SK-N-MC (cell line): ENCODE data around the gene PHYH.
A peak's percentile ranks its signal among the peaks of the same experiment; 100 is the strongest.
"Not testable (repeated sequence)": the region's sequence is repeated elsewhere in the genome, so short reads cannot be mapped to it uniquely, and the experiment has no call there.

Experiments
- DNase-seq: peaks from one replicate; pipeline ENCODE4 v3.0.0-alpha.2; 2011; ENCODE audit warnings: low read depth, low spot score
- H3K27ac ChIP-seq: fragments of 200-600 bp; sonication (generic); 2 replicates; pipeline ENCODE4 v1.5.1; 2016; ENCODE audit warnings: mixed run types
- H3K36me3 ChIP-seq: fragments of 200-600 bp; sonication (generic); 2 replicates; pipeline ENCODE4 v1.6.1; 2017; ENCODE audit warnings: antibody characterized with exemption, low read length, mixed read lengths; ENCODE audit not compliant: insufficient read depth
- H3K4me3 ChIP-seq: fragments of 200-600 bp; sonication (generic); 2 replicates; pipeline ENCODE4 v1.5.1; 2016
- H3K9ac ChIP-seq: fragments of 200-600 bp; sonication (generic); 2 replicates; pipeline ENCODE4 v1.8.0; 2017; ENCODE audit warnings: mixed run types, mixed read lengths; ENCODE audit not compliant: insufficient read length
- H3K9me3 ChIP-seq: fragments of 200-600 bp; sonication (generic); 2 replicates; pipeline ENCODE4 v1.6.1; 2017; ENCODE audit warnings: low read depth, mild to moderate bottlenecking, antibody characterized with exemption, low read length, moderate library complexity, mixed read lengths
- EZH2 ChIP-seq: fragments of 200-600 bp; sonication (generic); IDR thresholded peaks from one replicate; pipeline ENCODE4 v1.6.1; 2017; ENCODE audit warnings: antibody characterized with exemption
- FOXP2 ChIP-seq: optimal IDR thresholded peaks from 2 replicates; pipeline ENCODE3; 2011; ENCODE audit warnings: mild to moderate bottlenecking, moderate library complexity; ENCODE audit not compliant: insufficient read depth; ENCODE audit errors: extremely low read length, control extremely low read depth
- POLR2AphosphoS5 ChIP-seq: IDR thresholded peaks from 2 replicates; pipeline ENCODE4 v1.6.1; 2012; ENCODE audit warnings: mild to moderate bottlenecking, low read depth, low read length, borderline replicate concordance

Gene PHYH

GRCh38 chr10:13338390-13339110, 38.7 kb upstream of the PHYH start:
- TF ChIP-seq EZH2 (no peak), POLR2AphosphoS5 (no peak; the same call in 1 of the 2 replicates), FOXP2 (no peak)
- Histone ChIP-seq H3K36me3 (peaks cover 7% of the 10 kb centered on the region; the same call in 1 of the 2 replicates), H3K9ac (no peak overlapping the region), H3K27ac (peak overlapping the region; percentile 64), H3K4me3 (peak overlapping the region; percentile 60), H3K9me3 (no peaks in the 10 kb centered on the region)
- peak; percentile 68 for DNase-seq

- no peak overlapping the region for H3K27ac ChIP-seq
- H3K9me3 ChIP-seq: no peaks in the 10 kb centered on the region
- no peak overlapping the region for H3K9ac ChIP-seq
- H3K4me3 ChIP-seq: no peak overlapping the region
- no peak for DNase-seq
- peaks cover 7% of the 10 kb centered on the region; the same call in 1 of the 2 replicates for H3K36me3 ChIP-seq
- no peak for TF ChIP-seq EZH2
- TF ChIP-seq POLR2AphosphoS5: no peak
- no peak for TF ChIP-seq FOXP2
Observed at GRCh38 chr10:13337827-13338196, 37.9 kb upstream of the PHYH start.

GRCh38 chr10:13337128-13337826, 37.4 kb upstream of the PHYH start:
- no peak for DNase-seq

GRCh38 chr10:13335881-13336280, 36.0 kb upstream of the PHYH start:
- TF ChIP-seq FOXP2: no peak
- no peak for TF ChIP-seq EZH2
- TF ChIP-seq POLR2AphosphoS5: no peak
- no peaks in the 10 kb centered on the region for H3K9me3 ChIP-seq
- H3K27ac ChIP-seq: no peak overlapping the region
- no peak for DNase-seq
- no peak overlapping the region for H3K9ac ChIP-seq
- no peak overlapping the region for H3K4me3 ChIP-seq
- H3K36me3 ChIP-seq: peaks cover 17% of the 10 kb centered on the region; the same call in 1 of the 2 replicates

More at GRCh38 chr10:13337128-13337826, 37.4 kb upstream of the PHYH start:
- H3K27ac ChIP-seq: no peak overlapping the region
- no peak overlapping the region for H3K9ac ChIP-seq
- no peak overlapping the region for H3K4me3 ChIP-seq
- H3K36me3 ChIP-seq: peaks cover 8% of the 10 kb centered on the region; the same call in 1 of the 2 replicates
- no peaks in the 10 kb centered on the region for H3K9me3 ChIP-seq
- TF ChIP-seq POLR2AphosphoS5 (no peak), EZH2 (no peak), FOXP2 (no peak)

GRCh38 chr10:13334556-13334955, 34.7 kb upstream of the PHYH start:
- TF ChIP-seq POLR2AphosphoS5 (no peak), EZH2 (no peak), FOXP2 (no peak)
- H3K27ac ChIP-seq: no peak overlapping the region
- peaks cover 17% of the 10 kb centered on the region; the same call in 1 of the 2 replicates for H3K36me3 ChIP-seq
- H3K9me3 ChIP-seq: no peaks in the 10 kb centered on the region
- H3K4me3 ChIP-seq: no peak overlapping the region
- no peak overlapping the region for H3K9ac ChIP-seq
- DNase-seq: no peak

GRCh38 chr10:13331646-13332045, 31.8 kb upstream of the PHYH start:
- peaks cover 19% of the 10 kb centered on the region; the same call in 1 of the 2 replicates for H3K36me3 ChIP-seq

GRCh38 chr10:13330980-13331379, 31.1 kb upstream of the PHYH start:
- not testable (repeated sequence) for H3K27ac ChIP-seq, H3K9ac ChIP-seq, H3K9me3 ChIP-seq, H3K4me3 ChIP-seq, DNase-seq
- H3K36me3 ChIP-seq: peaks cover 19% of the 10 kb centered on the region; the same call in 1 of the 2 replicates

More at GRCh38 chr10:13331646-13332045, 31.8 kb upstream of the PHYH start:
- DNase-seq: no peak
- Histone ChIP-seq H3K9me3 (no peaks in the 10 kb centered on the region), H3K27ac (no peak overlapping the region), H3K4me3 (no peak overlapping the region), H3K9ac (no peak overlapping the region)
- TF ChIP-seq EZH2 (no peak), FOXP2 (no peak), POLR2AphosphoS5 (no peak)

- TF ChIP-seq POLR2AphosphoS5: no peak
- TF ChIP-seq FOXP2: no peak
- no peak for TF ChIP-seq EZH2
- no peak overlapping the region for H3K9ac ChIP-seq
- DNase-seq: no peak
- H3K36me3 ChIP-seq: peaks cover 22% of the 10 kb centered on the region; the same call in 1 of the 2 replicates
- H3K27ac ChIP-seq: no peak overlapping the region
- H3K4me3 ChIP-seq: no peak overlapping the region
- H3K9me3 ChIP-seq: no peaks in the 10 kb centered on the region
Observed at GRCh38 chr10:13329565-13329964, 29.7 kb upstream of the PHYH start.
